Duodenal mucosa (tissue), 2 donors: ENCODE data around the gene COL9A3.
A peak's percentile ranks its signal among the peaks of the same experiment; 100 is the strongest.

Source experiments
- H3K27ac ChIP-seq: one replicate; pipeline ENCODE4 v1.7.0; 2013; ENCODE audit warnings: low read depth, low read length
- H3K27me3 ChIP-seq, 2 donors: one replicate each; pipeline ENCODE4 v1.7.0; 2013; ENCODE audit warnings: low read length in 2 of 2, control low read depth in 1 of 2; ENCODE audit not compliant: insufficient read depth in 2 of 2, control insufficient read depth in 1 of 2
- H3K36me3 ChIP-seq, 2 donors: one replicate each; pipeline ENCODE4 v1.7.0; 2013; ENCODE audit warnings: low read length in 2 of 2, control low read depth in 1 of 2; ENCODE audit not compliant: insufficient read depth in 2 of 2, control insufficient read depth in 1 of 2
- H3K4me1 ChIP-seq, 2 donors: one replicate each; pipeline ENCODE4 v1.7.0; 2013; ENCODE audit warnings: low read length in 2 of 2, control low read depth in 1 of 2; ENCODE audit not compliant: insufficient read depth in 2 of 2, control insufficient read depth in 1 of 2
- H3K4me3 ChIP-seq, 2 donors: one replicate each; pipeline ENCODE4 v1.7.0; 2013; ENCODE audit warnings: low read length in 2 of 2, low read depth in 1 of 2
- H3K9ac ChIP-seq, 2 donors: one replicate each; pipeline ENCODE4 v1.7.0; 2013; ENCODE audit warnings: low read length in 2 of 2, low read depth in 1 of 2
- H3K9me3 ChIP-seq, 2 donors: one replicate each; pipeline ENCODE4 v1.7.0; 2013; ENCODE audit warnings: low read length in 2 of 2, control low read depth in 1 of 2; ENCODE audit not compliant: control insufficient read depth in 1 of 2

COL9A3 gene

GRCh38 chr20:62830251-62830650 is 13.4 kb downstream of the COL9A3 start:
- Histone ChIP-seq H3K4me3 (no peak overlapping the region), H3K27me3 (no peaks in the 10 kb centered on the region), H3K27ac (no peak overlapping the region), H3K9me3 (no peaks in the 10 kb centered on the region), H3K4me1 (peaks cover 22 to 24% of the 10 kb centered on the region in 2 donors), H3K9ac (no peak overlapping the region), H3K36me3 (no peaks in the 10 kb centered on the region)

- Histone ChIP-seq H3K4me1 (peaks cover 22 to 24% of the 10 kb centered on the region in 2 donors), H3K9ac (no peak overlapping the region), H3K9me3 (no peaks in the 10 kb centered on the region), H3K27me3 (no peaks in the 10 kb centered on the region), H3K27ac (no peak overlapping the region), H3K4me3 (peak overlapping the region; percentile 33 to 50), H3K36me3 (no peaks in the 10 kb centered on the region)
These were observed 14.0 kb downstream of the COL9A3 start for GRCh38 chr20:62830821-62831220.

GRCh38 chr20:62831361-62831788 is 14.5 kb downstream of the COL9A3 start:
- H3K27me3 ChIP-seq: no peaks in the 10 kb centered on the region
- no peaks in the 10 kb centered on the region for H3K36me3 ChIP-seq
- H3K4me3 ChIP-seq: peak overlapping the region; percentile 33 to 50
- H3K4me1 ChIP-seq: peaks cover 22 to 24% of the 10 kb centered on the region in 2 donors
- H3K9ac ChIP-seq: peak overlapping the region; percentile 39 to 43
- no peak overlapping the region for H3K27ac ChIP-seq
- H3K9me3 ChIP-seq: no peaks in the 10 kb centered on the region

GRCh38 chr20:62831854-62832211 is 15.0 kb downstream of the COL9A3 start:
- Histone ChIP-seq H3K9ac (peak overlapping the region; percentile 39 to 43), H3K27ac (no peak overlapping the region), H3K4me3 (peak overlapping the region; percentile 33 to 50)

GRCh38 chr20:62832212-62832922 is 15.5 kb downstream of the COL9A3 start:
- Histone ChIP-seq H3K4me3 (peak overlapping the region; percentile 33 to 50), H3K27me3 (no peaks in the 10 kb centered on the region), H3K9me3 (no peaks in the 10 kb centered on the region), H3K36me3 (no peaks in the 10 kb centered on the region), H3K9ac (peak overlapping the region; percentile 39 to 51), H3K4me1 (peaks cover 22 to 24% of the 10 kb centered on the region in 2 donors), H3K27ac (no peak overlapping the region)

More at GRCh38 chr20:62831854-62832211, 15.0 kb downstream of the COL9A3 start:
- Histone ChIP-seq H3K4me1 (peaks cover 22 to 24% of the 10 kb centered on the region in 2 donors), H3K36me3 (no peaks in the 10 kb centered on the region), H3K9me3 (no peaks in the 10 kb centered on the region), H3K27me3 (no peaks in the 10 kb centered on the region)

GRCh38 chr20:62832951-62833391 is 16.1 kb downstream of the COL9A3 start:
- Histone ChIP-seq H3K9me3 (no peaks in the 10 kb centered on the region), H3K27ac (no peak overlapping the region), H3K9ac (peak overlapping the region; percentile 35 to 51), H3K4me1 (peaks cover 22 to 27% of the 10 kb centered on the region in 2 donors), H3K27me3 (no peaks in the 10 kb centered on the region), H3K4me3 (peak overlapping the region; percentile 33 to 50), H3K36me3 (no peaks in the 10 kb centered on the region)

- Histone ChIP-seq H3K9me3 (no peaks in the 10 kb centered on the region), H3K27me3 (no peaks in the 10 kb centered on the region), H3K9ac (no peak overlapping the region), H3K4me3 (no peak overlapping the region), H3K36me3 (no peaks in the 10 kb centered on the region), H3K27ac (no peak overlapping the region), H3K4me1 (peaks cover 36 to 44% of the 10 kb centered on the region in 2 donors)
These were observed 18.3 kb downstream of the COL9A3 start for GRCh38 chr20:62834967-62835730.

- Histone ChIP-seq H3K36me3 (no peaks in the 10 kb centered on the region), H3K27ac (no peak overlapping the region), H3K9me3 (no peaks in the 10 kb centered on the region), H3K9ac (no peak overlapping the region), H3K27me3 (no peaks in the 10 kb centered on the region), H3K4me1 (peaks cover 32 to 45% of the 10 kb centered on the region in 2 donors), H3K4me3 (no peak overlapping the region)
These were observed 19.3 kb downstream of the COL9A3 start for GRCh38 chr20:62835931-62836861.

GRCh38 chr20:62836967-62837490 is 20.2 kb downstream of the COL9A3 start:
- Histone ChIP-seq H3K4me1 (peaks cover 25 to 37% of the 10 kb centered on the region in 2 donors), H3K27ac (no peak overlapping the region), H3K9ac (no peak overlapping the region), H3K27me3 (no peaks in the 10 kb centered on the region), H3K36me3 (no peaks in the 10 kb centered on the region), H3K4me3 (no peak overlapping the region), H3K9me3 (no peaks in the 10 kb centered on the region)
